Measurements from ENCODE around the gene AIFM3.

GRCh38 chr22:20953342-20953608 is 13.8 kb upstream of the AIFM3 start:
- TF ChIP-seq EP300 (IDR thresholded peaks at IDR 0.05; ENCODE audit: borderline replicate concordance): no peak
- no peak for TF ChIP-seq NFIC (IDR thresholded peaks at IDR 0.05)
- TF ChIP-seq YY1 (IDR thresholded peaks at IDR 0.05; ENCODE audit: low read depth): no peak
- no peak for TF ChIP-seq TAF1 (IDR thresholded peaks at IDR 0.05; ENCODE audit: low read depth)
- TF ChIP-seq ZBTB7A (IDR thresholded peaks at IDR 0.05; ENCODE audit: low read depth): no peak
- TF ChIP-seq REST (IDR thresholded peaks at IDR 0.05; ENCODE audit: low read depth): no peak

Measured in Ishikawa (cell line).